NCI-H1417 treated with DMSO at 0.1 percent for 48 hours (cell line): Measurements from ENCODE around the gene FUNDC2.
"Not testable (repeated sequence)": the region's sequence is repeated elsewhere in the genome, so short reads cannot be mapped to it uniquely, and the experiment has no call there.

Source experiments
- DNase-seq: peaks from one replicate; lab custom pipeline; 2025; lab: John Stamatoyannopoulos, UW

FUNDC2 gene

GRCh38 chrX:155026727-155027508 is at the start of gene FUNDC2:
Gene FUNDC2, plus strand, starts transcription at chrX:155026844. Its CDS starts 95 bp downstream, at chrX:155026939.
- peak; percentile 66 for DNase-seq

GRCh38 chrX:154979629-154980028 is 47.0 kb upstream of the FUNDC2 start:
- DNase-seq, result no peak

GRCh38 chrX:154980330-154981115 is 46.1 kb upstream of the FUNDC2 start:
- DNase-seq, result peak; percentile 3

GRCh38 chrX:154981116-154981411 is 45.6 kb upstream of the FUNDC2 start:
- DNase-seq, result no peak

GRCh38 chrX:154986826-154987575 is 39.6 kb upstream of the FUNDC2 start:
- DNase-seq, result no peak

- DNase-seq, result no peak
These were observed 38.7 kb upstream of the FUNDC2 start for GRCh38 chrX:154987940-154988339.

- no peak for DNase-seq
These were observed 37.9 kb upstream of the FUNDC2 start for GRCh38 chrX:154988719-154989118.

GRCh38 chrX:154990496-154990895 is 36.1 kb upstream of the FUNDC2 start:
- no peak for DNase-seq

GRCh38 chrX:154991039-154991438 is 35.6 kb upstream of the FUNDC2 start:
- DNase-seq, result no peak

- no peak for DNase-seq
These were observed 35.2 kb upstream of the FUNDC2 start for GRCh38 chrX:154991476-154991875.

- no peak for DNase-seq
These were observed 28.3 kb upstream of the FUNDC2 start for GRCh38 chrX:154998204-154998880.

GRCh38 chrX:155000841-155001240 is 25.8 kb upstream of the FUNDC2 start:
- DNase-seq, result no peak

GRCh38 chrX:155001873-155002272 is 24.8 kb upstream of the FUNDC2 start:
- DNase-seq, result no peak

GRCh38 chrX:155005190-155005589 is 21.5 kb upstream of the FUNDC2 start:
- no peak for DNase-seq

GRCh38 chrX:155006379-155006778 is 20.3 kb upstream of the FUNDC2 start:
- not testable (repeated sequence) for DNase-seq

GRCh38 chrX:155006913-155007671 is 19.6 kb upstream of the FUNDC2 start:
- DNase-seq, result not testable (repeated sequence)

GRCh38 chrX:155008578-155008977 is 18.1 kb upstream of the FUNDC2 start:
- not testable (repeated sequence) for DNase-seq

GRCh38 chrX:155009994-155010472 is 16.6 kb upstream of the FUNDC2 start:
- no peak for DNase-seq

- DNase-seq, result no peak
These were observed 6.1 kb upstream of the FUNDC2 start for GRCh38 chrX:155020591-155020990.

GRCh38 chrX:155022585-155022984 is 4.1 kb upstream of the FUNDC2 start, which contains the start of gene F8:
Gene F8, minus strand, starts transcription at chrX:155022723. Its CDS starts 171 bp downstream, at chrX:155022552.
- DNase-seq, result no peak
